DMS53 (cell line): ENCODE measurements around the gene TMEM231.

Source experiments
- DNase-seq: peaks from one replicate; lab custom pipeline; 2025; lab: John Stamatoyannopoulos, UW

TMEM231 gene

GRCh38 chr16:75532142-75532765, 23.8 kb downstream of the TMEM231 start:
- DNase-seq, result no peak

GRCh38 chr16:75529959-75530358, 26.1 kb downstream of the TMEM231 start:
- no peak for DNase-seq

GRCh38 chr16:75529056-75529905, 26.8 kb downstream of the TMEM231 start:
- no peak for DNase-seq

GRCh38 chr16:75527825-75528299, 28.2 kb downstream of the TMEM231 start:
- no peak for DNase-seq

GRCh38 chr16:75526032-75526790, 29.8 kb downstream of the TMEM231 start:
- no peak for DNase-seq

GRCh38 chr16:75519175-75519574, 36.9 kb downstream of the TMEM231 start:
- DNase-seq, result no peak

GRCh38 chr16:75516189-75516966, 39.7 kb downstream of the TMEM231 start:
- peak; percentile 55 for DNase-seq

GRCh38 chr16:75514296-75514695, 41.8 kb downstream of the TMEM231 start:
- DNase-seq, result no peak

GRCh38 chr16:75506574-75506973, 49.5 kb downstream of the TMEM231 start:
- no peak for DNase-seq

- no peak for DNase-seq
Observed at GRCh38 chr16:75506107-75506506, 49.9 kb downstream of the TMEM231 start.

- DNase-seq, result no peak
Observed at GRCh38 chr16:75503801-75504200, 52.3 kb downstream of the TMEM231 start.

GRCh38 chr16:75502916-75503605, 53.0 kb downstream of the TMEM231 start:
- no peak for DNase-seq

GRCh38 chr16:75501820-75502219, 54.2 kb downstream of the TMEM231 start:
- DNase-seq, result peak; percentile 27

- no peak for DNase-seq
Observed at GRCh38 chr16:75501359-75501758, 54.7 kb downstream of the TMEM231 start.

GRCh38 chr16:75498605-75499322, 57.3 kb downstream of the TMEM231 start:
- peak; percentile 62 for DNase-seq

GRCh38 chr16:75497558-75497957, 58.5 kb downstream of the TMEM231 start:
- DNase-seq, result no peak

- peak; percentile 40 for DNase-seq
Observed at GRCh38 chr16:75495076-75495674, 60.9 kb downstream of the TMEM231 start, which contains the start of gene CHST6. CHST6 (minus strand) TSS chr16:75495441; CDS start chr16:75479828, 15,613 bp downstream.

GRCh38 chr16:75494661-75495075, 61.4 kb downstream of the TMEM231 start:
- peak; percentile 8 for DNase-seq

GRCh38 chr16:75494184-75494583, 61.9 kb downstream of the TMEM231 start:
- DNase-seq, result no peak

GRCh38 chr16:75491876-75492275, 64.2 kb downstream of the TMEM231 start:
- peak; percentile 17 for DNase-seq
